C4-2B (cell line): Measurements from ENCODE around the gene FBXO39.

ENCODE experiments used
- ZFX ChIP-seq: fragments of 450-650 bp; IDR thresholded peaks from 2 replicates; pipeline ENCODE4 v1.6.1; 2017
- TF ChIP-seq, protein P1 (sequence below): fragments of 450-650 bp; conservative IDR thresholded peaks from 2 replicates; pipeline ENCODE4 v1.5.1; 2017; ENCODE audit warnings: mild to moderate bottlenecking

DNA sequence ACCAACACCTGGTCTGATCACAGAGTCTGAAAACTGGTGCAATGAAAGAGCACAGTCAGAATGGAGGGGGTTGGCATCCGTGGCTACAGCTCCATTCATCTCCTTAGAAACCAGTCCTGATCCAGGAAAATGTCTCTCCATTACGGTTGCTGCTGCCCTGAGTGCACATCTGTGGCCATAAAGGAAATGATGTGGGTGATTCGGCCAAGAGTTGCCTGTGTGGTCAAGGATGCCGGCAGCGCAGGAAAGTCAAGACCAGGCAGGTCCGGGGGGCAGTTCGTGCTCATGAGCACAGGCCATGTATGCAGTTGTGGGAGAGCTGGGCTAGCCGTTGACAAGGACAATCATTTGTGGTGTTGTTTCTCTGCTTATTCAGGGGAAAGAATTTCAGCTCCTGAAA lies 14.2 kb upstream of the FBXO39 start:
- TF ChIP-seq, protein P1, sequence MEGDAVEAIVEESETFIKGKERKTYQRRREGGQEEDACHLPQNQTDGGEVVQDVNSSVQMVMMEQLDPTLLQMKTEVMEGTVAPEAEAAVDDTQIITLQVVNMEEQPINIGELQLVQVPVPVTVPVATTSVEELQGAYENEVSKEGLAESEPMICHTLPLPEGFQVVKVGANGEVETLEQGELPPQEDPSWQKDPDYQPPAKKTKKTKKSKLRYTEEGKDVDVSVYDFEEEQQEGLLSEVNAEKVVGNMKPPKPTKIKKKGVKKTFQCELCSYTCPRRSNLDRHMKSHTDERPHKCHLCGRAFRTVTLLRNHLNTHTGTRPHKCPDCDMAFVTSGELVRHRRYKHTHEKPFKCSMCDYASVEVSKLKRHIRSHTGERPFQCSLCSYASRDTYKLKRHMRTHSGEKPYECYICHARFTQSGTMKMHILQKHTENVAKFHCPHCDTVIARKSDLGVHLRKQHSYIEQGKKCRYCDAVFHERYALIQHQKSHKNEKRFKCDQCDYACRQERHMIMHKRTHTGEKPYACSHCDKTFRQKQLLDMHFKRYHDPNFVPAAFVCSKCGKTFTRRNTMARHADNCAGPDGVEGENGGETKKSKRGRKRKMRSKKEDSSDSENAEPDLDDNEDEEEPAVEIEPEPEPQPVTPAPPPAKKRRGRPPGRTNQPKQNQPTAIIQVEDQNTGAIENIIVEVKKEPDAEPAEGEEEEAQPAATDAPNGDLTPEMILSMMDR: no peak
- TF ChIP-seq ZFX: no peak
